ENCODE measurements around the gene BACH2. TPM values are rescaled to one million over a fixed set of nuclear protein-coding genes. Genes with fewer than 3 reads are reported as not detected.

The BACH2 gene
- total and polyA plus RNA-seq, 10 of the 15 experiments (the other 5 are each of a cell fraction or from before 2014, with no cell fraction given), result 0.03 to 0.28 (median 0.04) TPM; not detected in 3

DNA sequence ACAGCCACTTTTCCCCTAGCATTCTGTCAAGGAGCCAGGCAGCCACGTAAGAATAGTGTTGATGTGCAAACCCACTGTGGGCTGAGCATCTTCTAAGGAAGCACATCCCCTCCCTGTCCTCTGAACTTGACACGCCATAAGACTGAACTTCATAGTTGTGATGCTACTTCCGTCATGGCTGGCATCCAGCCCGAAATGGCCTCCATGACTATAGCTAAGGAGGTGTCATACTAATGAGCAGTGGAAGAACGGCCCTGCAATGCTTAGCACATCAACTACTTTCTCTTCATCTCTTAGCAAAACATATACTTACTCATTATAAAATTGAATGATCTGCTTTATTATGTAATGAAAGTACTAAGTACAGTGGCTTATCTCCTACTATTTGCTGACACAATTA lies 292.1 kb downstream of the BACH2 start (continued):
- no peak for TF ChIP-seq EP300 (IDR thresholded peaks at IDR 0.05; ENCODE audit: borderline replicate concordance in 1 of 2, control insufficient read depth in 1 of 2, low read depth in 2 of 2, low read length in 2 of 2)
- TF ChIP-seq NR2C2 (IDR thresholded peaks at IDR 0.05; ENCODE audit: borderline replicate concordance, control insufficient read depth, insufficient read length, low read depth), result no peak

DNA sequence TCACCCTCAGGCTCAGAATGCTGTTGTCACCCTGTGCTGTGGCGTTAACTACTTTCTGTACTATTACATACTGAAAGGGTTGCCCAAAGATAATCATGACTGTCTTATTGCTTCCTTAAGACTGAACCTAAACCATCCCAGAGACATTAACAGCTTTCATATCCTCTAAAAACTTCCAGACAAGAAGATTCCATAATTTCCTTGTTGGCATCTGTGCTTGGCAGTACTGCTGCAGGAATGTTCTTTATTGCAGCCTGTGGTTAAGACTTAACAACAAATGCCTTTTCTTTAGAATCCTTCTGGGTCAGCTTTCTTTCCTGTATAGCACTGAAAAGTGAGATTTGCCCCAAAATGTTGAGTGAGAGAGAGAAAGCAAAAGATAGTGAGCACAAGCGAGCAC lies 292.7 kb downstream of the BACH2 start:
- ChIA-PET RAD21 (ENCODE audit: unreplicated experiment) (no interaction called here), POLR2A (no interaction called here), SMC1A (ENCODE audit: uncharacterized antibody, unreplicated experiment) (no interaction called here), CTCF (no interaction called here)
- no TSS peak for BruUV-seq (replicated peaks)
- Histone ChIP-seq H3K79me2 (ENCODE audit: control insufficient read depth, insufficient read depth, low read length) (no peaks in the 10 kb centered on the region), H3K4me1 (ENCODE audit: control insufficient read depth, insufficient read depth, low read length) (no peaks in the 10 kb centered on the region), H2AFZ (ENCODE audit: control insufficient read depth, low read depth, low read length) (no peak overlapping the region), H3K27me3 (replicated peaks in 1 of 2; ENCODE audit: control insufficient read depth in 2 of 2, insufficient read depth in 2 of 2, low read length in 1 of 2) (peaks cover 2 to 4% of the 10 kb centered on the region in 2 experiments; a peak in 2 of 4 replicates), H3K4me2 (ENCODE audit: control insufficient read depth, insufficient read depth) (no peak overlapping the region), H3K4me3 (no peak overlapping the region), H3K9me3 (replicated peaks; ENCODE audit: control insufficient read depth, insufficient read depth, low read length) (no peaks in the 10 kb centered on the region), H3K9ac (ENCODE audit: control insufficient read depth, insufficient read depth, low read length) (no peak overlapping the region), H3K36me3 (ENCODE audit: control insufficient read depth in 2 of 2, insufficient read depth in 2 of 2, low read length in 1 of 2) (no peaks in the 10 kb centered on the region), H3K27ac (ENCODE audit: control insufficient read depth, insufficient read depth) (no peak overlapping the region), H4K20me1 (ENCODE audit: control insufficient read depth, insufficient read depth) (no peaks in the 10 kb centered on the region; the same call in 1 of the 2 replicates)
- intact Hi-C loops (cut with micrococcal nuclease; ENCODE audit: unreplicated experiment), result no loop called here
- in situ Hi-C loops (cut with MboI), result no loop called here
- FAIRE-seq, result no peak
- ATAC-seq, result no peak
- WGBS (ENCODE audit: insufficient coverage, insufficient replicate concordance, low lambda C conversion rate, missing lambda C conversion rate), result 34% methylated on average over 2 of the region's 2 CpGs
- DNase-seq (ENCODE audit: low read depth, low spot score), result no peak
- TF ChIP-seq ZNF384 (IDR thresholded peaks at IDR 0.05; ENCODE audit: borderline replicate concordance, low read depth, low read length), result no peak
- no peak for TF ChIP-seq CHD2 (IDR thresholded peaks at IDR 0.05; ENCODE audit: borderline replicate concordance, low read depth, low read length)
- no peak for TF ChIP-seq CHD4 (IDR thresholded peaks at IDR 0.05)
- TF ChIP-seq NKRF (conservative IDR thresholded peaks at IDR 0.05), result no peak
- TF ChIP-seq KLF5 (IDR thresholded peaks at IDR 0.05; ENCODE audit: partially characterized antibody), result no peak
- TF ChIP-seq POLR2A (IDR thresholded peaks at IDR 0.05; ENCODE audit: low read depth, low read length), result no peak
- TF ChIP-seq NBN (IDR thresholded peaks at IDR 0.05), result no peak
- no peak for TF ChIP-seq HDAC6 (IDR thresholded peaks at IDR 0.05; ENCODE audit: unreplicated experiment)
- TF ChIP-seq SP1 (IDR thresholded peaks at IDR 0.05; ENCODE audit: low read depth, low read length), result no peak
- no peak for TF ChIP-seq EED (IDR thresholded peaks at IDR 0.05; ENCODE audit: low read depth)
- no peak for TF ChIP-seq TARDBP (IDR thresholded peaks at IDR 0.05; ENCODE audit: borderline replicate concordance)
